A549 (cell line): ENCODE data around the gene NLRP10.

Source experiments
- CTCF ChIP-seq: fragments of >200 bp; sonication (Bioruptor Twin); formaldehyde crosslinking; IDR thresholded peaks from 3 replicates; pipeline ENCODE4 v1.5.1; 2016
- JUN ChIP-seq, 2 experiments: fragments of >200 bp; sonication (Bioruptor Twin); formaldehyde crosslinking; IDR thresholded peaks; 2 replicates in 1 of 2; 3 replicates in 1 of 2; pipeline ENCODE4 v1.6.1; 2016 to 2017
- PBX3 ChIP-seq: IDR thresholded peaks from 2 replicates; pipeline ENCODE4 v1.6.1; 2012

DNA sequence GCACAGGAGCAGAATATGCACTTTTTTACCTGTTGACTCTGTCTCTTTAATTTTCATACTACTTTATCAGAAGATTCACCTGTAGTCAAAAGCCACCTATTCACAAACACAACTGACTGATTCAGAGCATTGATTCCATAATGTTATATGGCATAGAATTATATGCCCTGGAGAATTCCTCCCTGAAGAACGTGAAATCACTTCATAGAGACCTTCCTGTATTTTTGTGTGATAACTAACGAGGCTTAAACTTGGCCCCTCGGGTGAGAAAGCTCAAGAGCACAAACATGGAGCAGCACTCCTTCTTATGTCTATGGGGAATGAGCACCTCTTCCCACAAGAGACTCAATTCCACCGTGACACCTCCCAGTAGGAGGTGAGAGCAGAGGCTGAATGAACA, 34.1 kb downstream of the NLRP10 start, which contains the start of gene OR10A6:
- TF ChIP-seq PBX3, result no peak
- TF ChIP-seq JUN (IDR thresholded peaks at IDR 0.05), result no peak
- no peak for TF ChIP-seq CTCF
